Cortex of kidney (tissue), 1 donor: Measurements from ENCODE around the gene TRIM8.

Source experiments
- DNase-seq: peaks from one replicate; lab custom pipeline; 2025; lab: John Stamatoyannopoulos, UW

The TRIM8 gene

GRCh38 chr10:102616066-102616770, 28.1 kb upstream of the TRIM8 start:
- no peak for DNase-seq

- no peak for DNase-seq
Measured at GRCh38 chr10:102617041-102617440, 27.2 kb upstream of the TRIM8 start.

GRCh38 chr10:102617816-102618215, 26.5 kb upstream of the TRIM8 start:
- no peak for DNase-seq

- DNase-seq = no peak
Measured at GRCh38 chr10:102619281-102619981, 24.8 kb upstream of the TRIM8 start.

- DNase-seq = no peak
Measured at GRCh38 chr10:102620138-102620590, 24.1 kb upstream of the TRIM8 start.

- DNase-seq = no peak
Measured at GRCh38 chr10:102620591-102621442, 23.5 kb upstream of the TRIM8 start.

- DNase-seq = no peak
Measured at GRCh38 chr10:102621443-102622325, 22.6 kb upstream of the TRIM8 start.

- DNase-seq = no peak
Measured at GRCh38 chr10:102624094-102624493, 20.2 kb upstream of the TRIM8 start.

- DNase-seq = no peak
Measured at GRCh38 chr10:102624751-102625645, 19.3 kb upstream of the TRIM8 start.

GRCh38 chr10:102626026-102626685, 18.1 kb upstream of the TRIM8 start:
- DNase-seq = no peak

GRCh38 chr10:102627291-102627735, 17.0 kb upstream of the TRIM8 start:
- no peak for DNase-seq

- DNase-seq = no peak
Measured at GRCh38 chr10:102627736-102628293, 16.5 kb upstream of the TRIM8 start.

- DNase-seq = no peak
Measured at GRCh38 chr10:102628451-102628911, 15.8 kb upstream of the TRIM8 start.

- no peak for DNase-seq
Measured at GRCh38 chr10:102629661-102630614, 14.3 kb upstream of the TRIM8 start.

- DNase-seq = no peak
Measured at GRCh38 chr10:102630663-102631062, 13.6 kb upstream of the TRIM8 start.

GRCh38 chr10:102631525-102632393, 12.5 kb upstream of the TRIM8 start:
- DNase-seq = no peak

GRCh38 chr10:102632394-102633111, 11.7 kb upstream of the TRIM8 start:
- no peak for DNase-seq
